Measurements from ENCODE around the gene ISX. TPM values are rescaled to one million over a fixed set of nuclear protein-coding genes. Genes with fewer than 3 reads are reported as not detected.

The ISX gene
- total and polyA plus RNA-seq, 10 of the 15 experiments (the other 5 are each of a cell fraction or from before 2014, with no cell fraction given): 0.05 to 0.66 (median 0.25) TPM

GRCh38 chr22:35132568-35132967, 66.6 kb downstream of the ISX start:
- Histone ChIP-seq H3K4me1 (ENCODE audit: control insufficient read depth, insufficient read depth, low read length) (peaks cover 79% of the 10 kb centered on the region), H3K9ac (ENCODE audit: control insufficient read depth, insufficient read depth, low read length) (no peak overlapping the region), H3K4me2 (ENCODE audit: control insufficient read depth, insufficient read depth) (no peak overlapping the region), H3K27ac (ENCODE audit: control insufficient read depth, insufficient read depth) (0 out of 2 replicates have a peak overlapping the region, but pooled peaks have one; percentile 8), H3K36me3 (ENCODE audit: control insufficient read depth in 2 of 2, insufficient read depth in 2 of 2, low read length in 1 of 2) (no peaks in the 10 kb centered on the region), H3K4me3 (no peak overlapping the region), H3K27me3 (replicated peaks in 1 of 2; ENCODE audit: control insufficient read depth in 2 of 2, insufficient read depth in 2 of 2, low read length in 1 of 2) (no peaks in the 10 kb centered on the region), H2AFZ (ENCODE audit: control insufficient read depth, low read depth, low read length) (no peak overlapping the region), H4K20me1 (ENCODE audit: control insufficient read depth, insufficient read depth) (no peaks in the 10 kb centered on the region), H3K9me3 (replicated peaks; ENCODE audit: control insufficient read depth, insufficient read depth, low read length) (peaks cover 9% of the 10 kb centered on the region), H3K79me2 (ENCODE audit: control insufficient read depth, insufficient read depth, low read length) (no peaks in the 10 kb centered on the region)
- RAD21 ChIA-PET (ENCODE audit: unreplicated experiment): interaction anchor here (0.8 to 1.8 kb wide), 2 partner anchors 18 to 1831 kb away, joined by 4 to 6 read pairs; no protein-coding TSS in a partner anchor
- WGBS (ENCODE audit: insufficient coverage, insufficient replicate concordance, low lambda C conversion rate, missing lambda C conversion rate): 100% methylated on average over 2 of the region's 2 CpGs
- intact Hi-C loops (cut with micrococcal nuclease; ENCODE audit: unreplicated experiment): no loop called here
- no peak for ATAC-seq
- POLR2A ChIA-PET: no interaction called here
- SMC1A ChIA-PET (ENCODE audit: uncharacterized antibody, unreplicated experiment): interaction anchor here (0.9 to 3.0 kb wide), 3 partner anchors 13 to 88 kb away, joined by 3 to 18 read pairs (median 4); no protein-coding TSS in a partner anchor
- no peak for FAIRE-seq
- CTCF ChIA-PET: interaction anchor here (0.8 to 2.6 kb wide), 7 partner anchors 8 to 109 kb away, joined by 3 to 15 read pairs (median 5); no protein-coding TSS in a partner anchor
- DNase-seq (ENCODE audit: low read depth, low spot score): no peak
- BruUV-seq (replicated peaks): no TSS peak
- in situ Hi-C loops (cut with MboI): no loop called here
- TF ChIP-seq USF1 (IDR thresholded peaks at IDR 0.05; ENCODE audit: borderline replicate concordance, extremely low read length, insufficient read depth, low read depth, low read length): no peak
- no peak for TF ChIP-seq PAX8 (IDR thresholded peaks at IDR 0.05)
- no peak for TF ChIP-seq IKZF2 (IDR thresholded peaks at IDR 0.05)
- TF ChIP-seq ZNF24 (IDR thresholded peaks at IDR 0.05): no peak
- no peak for TF ChIP-seq SMC3 (IDR thresholded peaks at IDR 0.05; ENCODE audit: borderline replicate concordance, low read length)
- TF ChIP-seq NR2C2 (IDR thresholded peaks at IDR 0.05; ENCODE audit: borderline replicate concordance, control insufficient read depth, insufficient read length, low read depth): no peak
- no peak for TF ChIP-seq EP300 (IDR thresholded peaks at IDR 0.05; ENCODE audit: borderline replicate concordance in 1 of 2, control insufficient read depth in 1 of 2, low read depth in 2 of 2, low read length in 2 of 2)
- no peak for TF ChIP-seq SREBF1 (IDR thresholded peaks at IDR 0.05; ENCODE audit: low read length)
- TF ChIP-seq CUX1 (IDR thresholded peaks at IDR 0.05; ENCODE audit: insufficient replicate concordance, low read depth, low read length): no peak
- TF ChIP-seq ZNF207 (IDR thresholded peaks at IDR 0.05; ENCODE audit: borderline replicate concordance): no peak
- no peak for TF ChIP-seq SIX5 (IDR thresholded peaks at IDR 0.05; ENCODE audit: low read depth, low read length, severe bottlenecking)
- no peak for TF ChIP-seq ZNF274 (IDR thresholded peaks at IDR 0.05; ENCODE audit: insufficient read depth, insufficient read length)
- TF ChIP-seq CBX3 (IDR thresholded peaks at IDR 0.05; ENCODE audit: borderline replicate concordance, low read depth): no peak
- TF ChIP-seq PKNOX1 (IDR thresholded peaks at IDR 0.05): no peak
- TF ChIP-seq MTA2 (IDR thresholded peaks at IDR 0.05; ENCODE audit: low read depth): no peak
- no peak for TF ChIP-seq POLR2A (IDR thresholded peaks at IDR 0.05; ENCODE audit: low read depth, low read length)
- TF ChIP-seq ZNF622 (IDR thresholded peaks at IDR 0.05): no peak

Measured in GM12878 (cell line).